ENCODE results near the gene CRABP2. TPM values are rescaled to one million over a fixed set of nuclear protein-coding genes. Genes with fewer than 3 reads are reported as not detected.

Gene CRABP2
- total RNA-seq, 2 experiments from 2014 or later = 1.2 to 1.6 TPM

DNA sequence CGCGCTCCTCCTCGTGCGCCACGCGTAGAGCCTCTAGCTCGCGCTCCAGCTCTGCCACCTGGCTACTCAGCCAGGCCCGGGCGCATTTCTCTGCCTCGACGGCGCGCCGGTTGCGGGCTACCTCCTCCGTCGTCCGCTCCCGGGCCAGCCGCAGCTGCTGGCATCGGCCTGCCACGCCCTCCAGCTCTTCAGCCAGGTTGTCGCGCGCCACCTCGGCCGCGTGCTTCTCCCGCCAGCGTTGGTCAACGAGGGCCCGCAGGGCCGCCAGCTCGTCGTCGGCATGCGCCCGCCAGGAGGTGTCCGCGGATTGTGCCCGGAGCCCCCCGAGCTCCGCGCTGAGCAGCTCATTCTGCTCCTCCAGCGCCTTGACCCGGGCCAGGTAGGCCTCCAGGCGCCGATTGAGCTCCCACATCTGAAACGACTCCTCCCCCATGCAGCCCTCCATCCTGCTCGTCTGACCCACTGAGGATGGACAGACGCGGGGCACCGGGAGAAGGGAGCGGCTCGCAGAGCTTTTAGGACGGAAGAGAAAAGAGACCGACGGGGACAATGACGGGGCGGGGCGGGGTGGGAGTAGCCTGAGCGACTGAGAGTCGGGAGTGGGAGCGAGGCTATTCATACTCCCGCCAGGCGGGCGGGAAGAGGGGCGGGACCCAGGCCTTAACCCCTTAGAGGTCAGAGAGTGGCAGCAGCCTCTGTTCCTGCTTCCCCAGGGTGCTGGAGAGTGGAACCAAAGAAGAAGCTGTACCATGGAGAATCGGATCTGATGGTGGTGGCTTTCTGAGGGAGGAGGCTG lies 28.4 kb downstream of the CRABP2 start, which contains the start of gene NES:
Gene NES (minus strand): TSS at position 588 of the 796 bp plus-strand sequence. CDS start 143 bp downstream, at position 445.
- Mint-ChIP-seq H3K27me3 (peaks cover 69% of the 10 kb centered on the region), H3K36me3 (no peaks in the 10 kb centered on the region), H3K4me1 (peaks cover 12% of the 10 kb centered on the region), H3K4me3 (no peak within 1 kb of the TSS), H3K27ac (no peak within 1 kb of the TSS), H3K9me3 (no peaks in the 10 kb centered on the region)
- no peak for DNase-seq

DNA sequence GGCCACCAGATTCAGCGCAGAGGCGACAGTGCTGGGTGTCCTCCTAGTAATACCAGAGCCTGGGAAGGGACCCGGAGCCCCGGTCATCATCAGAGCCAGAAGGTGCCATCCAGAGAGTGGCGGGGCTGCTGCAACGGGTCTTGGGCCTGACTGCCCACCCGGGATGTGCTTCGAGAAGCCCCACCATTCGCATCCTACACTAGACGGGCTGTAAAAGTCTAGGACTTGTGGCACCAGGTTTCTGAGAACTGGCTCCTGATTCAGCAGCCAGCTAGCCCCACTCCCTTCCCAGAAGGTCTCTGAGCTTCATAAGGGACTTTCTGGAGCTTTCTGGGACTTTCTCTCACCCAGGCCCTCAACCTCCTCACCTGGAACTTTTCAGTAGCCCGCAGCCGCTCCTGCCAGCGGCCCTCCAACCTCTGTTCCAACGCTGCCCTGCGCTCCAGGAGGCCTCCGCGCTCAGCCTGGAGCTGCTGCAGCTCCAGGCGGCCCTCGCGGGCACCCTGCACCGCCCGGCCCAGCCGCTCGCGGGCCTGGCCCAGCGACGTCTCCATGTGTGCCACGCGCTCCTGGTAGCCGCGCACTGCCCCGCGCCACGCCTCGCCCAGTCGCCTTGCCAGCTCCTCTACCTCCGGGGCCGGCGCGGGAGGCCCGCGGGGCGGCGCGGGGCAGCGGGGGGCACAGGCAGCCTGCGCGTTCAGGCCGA lies 29.1 kb downstream of the CRABP2 start:
- H3K4me1 Mint-ChIP-seq = peaks cover 12% of the 10 kb centered on the region
- no peaks in the 10 kb centered on the region for H3K9me3 Mint-ChIP-seq
- H3K4me3 Mint-ChIP-seq = no peak overlapping the region
- no peaks in the 10 kb centered on the region for H3K36me3 Mint-ChIP-seq
- no peak overlapping the region for H3K27ac Mint-ChIP-seq
- H3K27me3 Mint-ChIP-seq = peaks cover 71% of the 10 kb centered on the region
- no peak for DNase-seq

- H3K4me1 Mint-ChIP-seq = peaks cover 12% of the 10 kb centered on the region
- H3K36me3 Mint-ChIP-seq = no peaks in the 10 kb centered on the region
- no peak overlapping the region for H3K4me3 Mint-ChIP-seq
- no peaks in the 10 kb centered on the region for H3K9me3 Mint-ChIP-seq
- no peak overlapping the region for H3K27ac Mint-ChIP-seq
- H3K27me3 Mint-ChIP-seq = peaks cover 66% of the 10 kb centered on the region
- DNase-seq = no peak
Measured at GRCh38 chr1:156675210-156676113, 29.9 kb downstream of the CRABP2 start.

DNA sequence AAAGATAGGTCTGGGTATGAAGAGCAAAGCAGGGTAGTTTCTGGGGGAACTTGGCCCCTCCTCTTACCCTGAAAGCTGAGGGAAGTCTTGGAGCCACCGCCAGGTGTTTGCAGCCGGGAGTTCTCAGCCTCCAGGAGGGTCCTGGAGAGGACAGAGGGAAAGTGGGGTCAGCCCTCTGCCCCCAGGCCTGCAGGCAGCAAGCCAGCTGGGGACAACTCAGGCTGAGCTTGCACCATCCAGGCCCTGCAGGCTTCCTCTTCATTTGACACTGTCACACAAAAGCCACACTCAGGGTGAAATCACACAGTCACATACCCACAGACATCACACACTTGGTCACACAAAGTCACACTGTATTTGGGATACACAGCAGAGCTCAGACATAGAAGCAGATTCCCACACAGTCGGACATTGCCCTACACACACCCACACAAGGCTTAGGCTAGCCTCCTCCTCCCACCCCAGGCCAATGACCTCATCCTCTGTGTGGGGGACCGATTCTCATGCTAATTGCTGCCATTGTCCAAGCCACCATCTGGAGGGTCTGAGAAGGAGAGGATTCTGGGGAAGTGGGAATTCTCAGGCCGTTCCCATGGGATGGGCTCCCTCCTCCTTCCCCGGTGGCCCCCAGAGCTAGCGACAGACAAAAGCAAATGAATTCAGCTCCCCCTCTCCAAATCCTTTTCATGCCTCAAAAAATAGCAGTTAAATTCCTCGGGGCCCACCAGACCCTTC lies 31.8 kb downstream of the CRABP2 start:
- Mint-ChIP-seq H3K4me1 (peaks cover 12% of the 10 kb centered on the region), H3K9me3 (no peaks in the 10 kb centered on the region), H3K27me3 (peaks cover 50% of the 10 kb centered on the region), H3K4me3 (no peak overlapping the region), H3K27ac (no peak overlapping the region), H3K36me3 (no peaks in the 10 kb centered on the region)
- no peak for DNase-seq

DNA sequence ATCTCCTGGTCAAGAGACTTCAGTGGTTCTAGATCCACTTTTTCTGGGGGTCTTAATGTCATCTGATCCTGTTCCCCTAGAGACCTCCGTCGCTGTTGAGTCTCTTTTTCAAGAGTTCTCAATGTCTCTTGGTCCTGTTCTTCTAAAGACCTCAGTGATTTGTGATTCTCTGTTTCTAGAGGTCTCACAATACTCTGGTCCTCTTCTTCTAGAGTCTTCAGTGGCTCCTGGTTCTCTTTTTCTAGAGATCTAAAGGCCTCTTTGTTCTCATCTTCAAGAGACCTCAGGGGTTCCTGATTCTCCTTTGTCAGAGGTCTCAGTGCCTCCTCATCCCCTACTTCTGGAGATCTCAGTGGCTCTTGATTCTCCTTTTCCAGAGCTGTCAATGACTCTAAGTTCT lies 33.6 kb downstream of the CRABP2 start:
- Mint-ChIP-seq H3K36me3 (no peaks in the 10 kb centered on the region), H3K27me3 (peaks cover 32% of the 10 kb centered on the region), H3K4me3 (no peak overlapping the region), H3K4me1 (no peaks in the 10 kb centered on the region), H3K27ac (no peak overlapping the region), H3K9me3 (no peaks in the 10 kb centered on the region)
- DNase-seq = no peak

DNA sequence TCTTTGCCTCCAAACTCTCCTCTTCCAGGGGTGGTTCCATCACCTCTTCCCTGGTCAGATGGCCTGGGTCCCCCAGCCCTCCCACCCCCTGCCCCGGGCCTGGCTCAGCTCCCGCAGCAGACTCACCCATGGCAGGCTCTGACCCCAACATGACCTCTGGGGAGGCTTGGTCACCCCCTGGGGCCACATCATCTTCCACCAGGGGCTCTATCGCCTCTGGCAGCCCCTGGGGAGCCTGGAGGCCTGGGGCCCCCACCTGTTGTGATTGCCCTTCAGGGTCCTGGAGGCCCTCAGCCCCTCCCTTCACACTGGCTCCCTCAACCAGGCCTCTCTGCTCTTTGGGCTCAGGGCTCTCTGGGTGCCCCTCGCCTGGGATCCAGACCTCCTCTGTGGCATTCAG lies 34.6 kb downstream of the CRABP2 start:
- H3K36me3 Mint-ChIP-seq = no peaks in the 10 kb centered on the region
- no peak for DNase-seq
- H3K27ac Mint-ChIP-seq = no peak overlapping the region
- H3K9me3 Mint-ChIP-seq = no peaks in the 10 kb centered on the region
- no peaks in the 10 kb centered on the region for H3K4me1 Mint-ChIP-seq
- H3K27me3 Mint-ChIP-seq = peaks cover 26% of the 10 kb centered on the region
- H3K4me3 Mint-ChIP-seq = no peak overlapping the region

- Mint-ChIP-seq H3K27ac (no peak overlapping the region), H3K4me3 (no peak overlapping the region), H3K27me3 (peaks cover 21% of the 10 kb centered on the region), H3K4me1 (no peaks in the 10 kb centered on the region), H3K36me3 (no peaks in the 10 kb centered on the region), H3K9me3 (no peaks in the 10 kb centered on the region)
- DNase-seq = no peak
Measured at GRCh38 chr1:156670359-156670758, 35.0 kb downstream of the CRABP2 start.

DNA sequence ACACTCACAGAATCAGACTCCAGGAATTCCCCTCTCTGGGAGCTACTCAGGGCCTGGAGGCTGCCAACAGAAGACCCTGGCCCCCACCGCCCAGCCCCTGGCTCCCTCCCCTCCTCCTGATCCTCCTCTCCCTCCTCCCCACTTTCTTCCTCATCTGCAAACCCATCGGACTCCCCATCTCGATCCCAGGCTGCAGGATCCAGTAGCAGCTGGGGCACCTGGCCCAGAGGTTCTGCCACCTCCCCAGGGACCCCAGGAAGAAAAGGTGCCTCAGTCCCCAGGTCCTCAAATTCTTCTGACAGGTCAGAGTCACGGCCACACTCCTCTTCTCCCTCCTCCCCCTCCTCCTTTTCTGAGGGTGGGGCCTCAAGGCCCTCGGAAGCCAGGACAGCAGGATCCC lies 35.6 kb downstream of the CRABP2 start:
- DNase-seq = no peak
- H3K4me1 Mint-ChIP-seq = no peaks in the 10 kb centered on the region
- H3K36me3 Mint-ChIP-seq = no peaks in the 10 kb centered on the region
- H3K27me3 Mint-ChIP-seq = peaks cover 16% of the 10 kb centered on the region
- H3K4me3 Mint-ChIP-seq = no peak overlapping the region
- H3K27ac Mint-ChIP-seq = no peak overlapping the region
- no peaks in the 10 kb centered on the region for H3K9me3 Mint-ChIP-seq

- H3K9me3 Mint-ChIP-seq = no peaks in the 10 kb centered on the region
- H3K36me3 Mint-ChIP-seq = no peaks in the 10 kb centered on the region
- no peak overlapping the region for H3K4me3 Mint-ChIP-seq
- DNase-seq = no peak
- H3K4me1 Mint-ChIP-seq = peaks cover 2% of the 10 kb centered on the region
- peaks cover 11% of the 10 kb centered on the region for H3K27me3 Mint-ChIP-seq
- no peak overlapping the region for H3K27ac Mint-ChIP-seq
Measured at GRCh38 chr1:156668801-156669637, 36.4 kb downstream of the CRABP2 start.

GRCh38 chr1:156667968-156668709 lies 37.2 kb downstream of the CRABP2 start:
- Mint-ChIP-seq H3K36me3 (no peaks in the 10 kb centered on the region), H3K27ac (no peak overlapping the region), H3K9me3 (no peaks in the 10 kb centered on the region), H3K4me3 (no peak overlapping the region), H3K27me3 (peaks cover 11% of the 10 kb centered on the region), H3K4me1 (peaks cover 2% of the 10 kb centered on the region)
- no peak for DNase-seq

DNA sequence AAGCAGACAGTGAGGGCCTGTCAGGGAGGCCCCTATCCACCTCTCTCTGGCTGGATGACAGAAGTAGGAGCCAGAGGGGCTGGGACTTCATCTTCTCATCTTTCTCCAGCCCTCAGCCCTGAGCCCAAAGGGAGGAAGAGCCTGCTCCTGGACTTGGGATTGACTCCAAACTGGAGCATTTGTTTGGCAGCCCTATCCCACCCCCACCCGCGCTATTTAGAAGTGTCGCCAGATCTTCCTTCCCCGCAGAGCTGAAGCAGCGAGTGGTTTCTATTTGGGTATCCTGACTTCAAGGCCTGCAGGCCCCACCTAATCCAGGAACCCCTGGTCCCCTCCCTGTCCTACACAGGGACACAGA lies 37.8 kb downstream of the CRABP2 start:
- H3K27me3 Mint-ChIP-seq = peaks cover 11% of the 10 kb centered on the region
- DNase-seq = no peak
- peaks cover 2% of the 10 kb centered on the region for H3K4me1 Mint-ChIP-seq
- H3K4me3 Mint-ChIP-seq = no peak overlapping the region
- H3K27ac Mint-ChIP-seq = no peak overlapping the region
- H3K36me3 Mint-ChIP-seq = no peaks in the 10 kb centered on the region
- H3K9me3 Mint-ChIP-seq = no peaks in the 10 kb centered on the region

GRCh38 chr1:156666862-156667609 lies 38.3 kb downstream of the CRABP2 start:
- H3K9me3 Mint-ChIP-seq = no peaks in the 10 kb centered on the region
- H3K27ac Mint-ChIP-seq = no peak overlapping the region
- no peak for DNase-seq
- peaks cover 8% of the 10 kb centered on the region for H3K27me3 Mint-ChIP-seq
- H3K4me1 Mint-ChIP-seq = peaks cover 4% of the 10 kb centered on the region
- no peaks in the 10 kb centered on the region for H3K36me3 Mint-ChIP-seq
- no peak overlapping the region for H3K4me3 Mint-ChIP-seq

- Mint-ChIP-seq H3K27ac (no peak overlapping the region), H3K9me3 (no peaks in the 10 kb centered on the region), H3K27me3 (no peaks in the 10 kb centered on the region), H3K36me3 (no peaks in the 10 kb centered on the region), H3K4me3 (no peak overlapping the region), H3K4me1 (peaks cover 17% of the 10 kb centered on the region)
- DNase-seq = no peak
Measured at GRCh38 chr1:156665539-156665938, 39.8 kb downstream of the CRABP2 start.
